ELR (cell line): ENCODE data around the gene RAB8B.

Source experiments
- DNase-seq: peaks from one replicate; pipeline ENCODE4 v3.0.0-alpha.2; 2015; ENCODE audit warnings: low read depth

Gene RAB8B

GRCh38 chr15:63188926-63189871, at the start of gene RAB8B:
TSS of gene RAB8B (plus strand) at chr15:63189606. CDS start at chr15:63189625, 19 bp downstream.
- DNase-seq, result peak; percentile 97

- no peak for DNase-seq
These were observed 48.5 kb upstream of the RAB8B start for GRCh38 chr15:63140936-63141335.

GRCh38 chr15:63145426-63145825, 44.0 kb upstream of the RAB8B start:
- no peak for DNase-seq

- DNase-seq, result peak; percentile 8
These were observed 42.7 kb upstream of the RAB8B start for GRCh38 chr15:63146684-63147083.

GRCh38 chr15:63151665-63152064, 37.7 kb upstream of the RAB8B start:
- DNase-seq, result no peak

- no peak for DNase-seq
These were observed 33.9 kb upstream of the RAB8B start for GRCh38 chr15:63155486-63155885.

GRCh38 chr15:63156086-63156710, 33.2 kb upstream of the RAB8B start:
- DNase-seq, result peak; percentile 21

GRCh38 chr15:63156755-63157117, 32.7 kb upstream of the RAB8B start:
- DNase-seq, result peak; percentile 60

GRCh38 chr15:63157118-63157843, 32.1 kb upstream of the RAB8B start, which contains the start of gene RPS27L:
TSS of gene RPS27L (minus strand) at chr15:63157477. CDS start at chr15:63157405, 72 bp downstream.
- DNase-seq, result peak; percentile 92

GRCh38 chr15:63157891-63158431, 31.4 kb upstream of the RAB8B start:
- peak; percentile 90 for DNase-seq

GRCh38 chr15:63160638-63161037, 28.8 kb upstream of the RAB8B start:
- DNase-seq, result no peak

- no peak for DNase-seq
These were observed 26.2 kb upstream of the RAB8B start for GRCh38 chr15:63163217-63163616.

GRCh38 chr15:63165166-63165859, 24.1 kb upstream of the RAB8B start:
- no peak for DNase-seq

GRCh38 chr15:63166219-63166618, 23.2 kb upstream of the RAB8B start:
- peak; percentile 51 for DNase-seq

GRCh38 chr15:63169788-63170187, 19.6 kb upstream of the RAB8B start:
- no peak for DNase-seq

- DNase-seq, result no peak
These were observed 17.0 kb upstream of the RAB8B start for GRCh38 chr15:63172376-63172775.

GRCh38 chr15:63172851-63173451, 16.5 kb upstream of the RAB8B start:
- DNase-seq, result no peak

- peak; percentile 92 for DNase-seq
These were observed 13.1 kb upstream of the RAB8B start for GRCh38 chr15:63176302-63176701.

- no peak for DNase-seq
These were observed 11.4 kb upstream of the RAB8B start for GRCh38 chr15:63178034-63178433.

- no peak for DNase-seq
These were observed 8.7 kb upstream of the RAB8B start for GRCh38 chr15:63180746-63181145.

- peak; percentile 26 for DNase-seq
These were observed 7.8 kb upstream of the RAB8B start for GRCh38 chr15:63181648-63182047.
